SK-N-SH (cell line): ENCODE data around the gene SPC25. TPM values are rescaled to one million over a fixed set of nuclear protein-coding genes. Genes with fewer than 3 reads are reported as not detected.

Source experiments
- CTCF ChIA-PET: fragments of 300-600, 350-600 bp; formaldehyde crosslinking; extraction: SDS; loops from one replicate; lab custom pipeline; 2021; lab: Yijun Ruan, JAX
- POLR2A ChIA-PET: fragments of 350-600 bp; sonication (Branson Sonifier 250); formaldehyde crosslinking; extraction: SDS; loops from one replicate; lab custom pipeline; 2020; ENCODE audit warnings: antibody characterized with exemption, inconsistent platforms; lab: Yijun Ruan, JAX
- DNase-seq: peaks from one replicate; pipeline ENCODE4 v3.0.0; 2012
- H2AFZ ChIP-seq: fragments of 200-600 bp; sonication (generic); 2 replicates; pipeline ENCODE4 v1.8.1; 2016; ENCODE audit warnings: antibody characterized with exemption, mild to moderate bottlenecking, low read depth
- H3F3A ChIP-seq: fragments of 200-600 bp; sonication (generic); replicated peaks from 2 replicates; pipeline ENCODE3; 2016; ENCODE audit warnings: antibody characterized with exemption, mild to moderate bottlenecking; ENCODE audit not compliant: insufficient read depth
- H3K27ac ChIP-seq, 2 experiments: fragments of 200-500 bp in 1 of 2; fragments of 200-600 bp in 1 of 2; sonication (Bioruptor generic) in 1 of 2; sonication (generic), shearing (Covaris generic) in 1 of 2; 2 replicates each; pipeline versions ENCODE4 v1.5.1 to v1.6.1; 2014 to 2016; ENCODE audit warnings: low read depth in 2 of 2, inconsistent platforms in 1 of 2, low read length in 1 of 2, mild to moderate bottlenecking in 1 of 2, mixed read lengths in 1 of 2
- H3K27me3 ChIP-seq: fragments of 200-600 bp; sonication (generic), shearing (Covaris generic); 2 replicates; pipeline ENCODE4 v1.6.1; 2016; ENCODE audit warnings: mixed run types; ENCODE audit not compliant: insufficient read depth
- H3K36me3 ChIP-seq, 2 experiments: fragments of 200-500 bp in 1 of 2; fragments of 200-600 bp in 1 of 2; sonication (Bioruptor generic) in 1 of 2; sonication (generic) in 1 of 2; replicated peaks in 1 of 2; 2 replicates each; pipeline versions ENCODE3 to v1.5.1; 2014 to 2016; ENCODE audit warnings: low read length in 1 of 2, mild to moderate bottlenecking in 1 of 2; ENCODE audit not compliant: insufficient read depth in 2 of 2, control insufficient read depth in 1 of 2
- H3K4me1 ChIP-seq, 2 experiments: fragments of 200-500 bp in 1 of 2; fragments of 200-600 bp in 1 of 2; sonication (Bioruptor generic) in 1 of 2; sonication (generic), shearing (Covaris generic) in 1 of 2; 2 replicates each; pipeline versions ENCODE4 v1.5.1 to v1.6.1; 2014 to 2016; ENCODE audit warnings: low read depth in 1 of 2, low read length in 1 of 2, mixed run types in 1 of 2; ENCODE audit not compliant: insufficient read depth in 2 of 2, control insufficient read depth in 1 of 2
- H3K4me2 ChIP-seq: fragments of 200-600 bp; sonication (generic), shearing (Covaris generic); 2 replicates; pipeline ENCODE4 v1.6.1; 2017; ENCODE audit warnings: mixed run types
- H3K4me3 ChIP-seq, 2 experiments: fragments of 200-500 bp in 1 of 2; fragments of 200-600 bp in 1 of 2; sonication (Bioruptor generic) in 1 of 2; sonication (generic), shearing (Covaris generic) in 1 of 2; 2 replicates each; pipeline versions ENCODE4 v1.5.1 to v1.8.1; 2014 to 2016; ENCODE audit warnings: low read depth in 2 of 2, inconsistent platforms in 1 of 2, low read length in 1 of 2, mild to moderate bottlenecking in 1 of 2, mixed read lengths in 1 of 2, moderate library complexity in 1 of 2
- H3K79me2 ChIP-seq: fragments of 200-600 bp; sonication (generic); 2 replicates; pipeline ENCODE4 v1.8.1; 2017; ENCODE audit warnings: mild to moderate bottlenecking; ENCODE audit not compliant: insufficient read depth
- H3K9ac ChIP-seq: fragments of 200-600 bp; sonication (generic); 2 replicates; pipeline ENCODE4 v1.6.1; 2017; ENCODE audit warnings: mixed run types
- H3K9me2 ChIP-seq: fragments of 200-600 bp; sonication (generic); 2 replicates; pipeline ENCODE4 v1.6.1; 2017; ENCODE audit warnings: mixed run types
- H3K9me3 ChIP-seq: fragments of 200-600 bp; sonication (generic); 2 replicates; pipeline ENCODE4 v1.6.1; 2017; ENCODE audit warnings: mixed run types, mild to moderate bottlenecking, moderate library complexity
- H4K20me1 ChIP-seq: fragments of 200-600 bp; sonication (generic); 2 replicates; pipeline ENCODE4 v1.6.1; 2017; ENCODE audit warnings: mild to moderate bottlenecking, mixed run types; ENCODE audit not compliant: insufficient read depth
- ELF1 ChIP-seq: IDR thresholded peaks from 2 replicates; pipeline ENCODE4 v1.4.0; 2012
- EP300 ChIP-seq, 2 experiments: IDR thresholded peaks; 2 replicates each; pipeline versions ENCODE4 v1.4.0 to v1.6.1; 2012; ENCODE audit warnings: borderline replicate concordance in 1 of 2, low read depth in 1 of 2, low read length in 1 of 2
- GABPA ChIP-seq: IDR thresholded peaks from 2 replicates; pipeline ENCODE4 v1.4.0; 2012; ENCODE audit warnings: low read depth, mild to moderate bottlenecking
- MXI1 ChIP-seq: IDR thresholded peaks from 2 replicates; pipeline ENCODE4 v1.6.1; 2012; ENCODE audit warnings: mild to moderate bottlenecking, low read depth, low read length, improper control_type of control experiment
- RFX5 ChIP-seq: IDR thresholded peaks from 2 replicates; pipeline ENCODE4 v1.6.1; 2012; ENCODE audit warnings: mild to moderate bottlenecking, improper control_type of control experiment, low read length
- SMC3 ChIP-seq: IDR thresholded peaks from 2 replicates; pipeline ENCODE4 v1.6.1; 2012; ENCODE audit warnings: low read depth, low read length, improper control_type of control experiment
- TCF12 ChIP-seq: IDR thresholded peaks from 2 replicates; pipeline ENCODE4 v1.4.0; 2012
- USF1 ChIP-seq: IDR thresholded peaks from 2 replicates; pipeline ENCODE4 v1.4.0; 2012; ENCODE audit warnings: low read depth, borderline replicate concordance
- YY1 ChIP-seq: IDR thresholded peaks from 2 replicates; pipeline ENCODE4 v1.4.0; 2012; ENCODE audit warnings: low read depth, mild to moderate bottlenecking
- WGBS: methylation state at CpG from one replicate; pipeline ENCODE4 v1.1.6; 2017; ENCODE audit warnings: low lambda C conversion rate; 5-methylcytosine and 5-hydroxymethylcytosine counted together
- polyA plus RNA-seq, 3 experiments: library from polyadenylated mRNA; depleted of rRNA; stranded (reverse); fragments of >200 nt; gene quantifications; 2 replicates each; pipeline ENCODE4 v1.2.3, GENCODE V29; 2012
- TF ChIP-seq, protein P1 (sequence below): fragments of 150-350 bp; IDR thresholded peaks from 2 replicates; pipeline ENCODE4 v1.6.1; 2016; ENCODE audit warnings: mild to moderate bottlenecking, low read depth, low read length
- TF ChIP-seq, protein P2 (sequence below): IDR thresholded peaks from 2 replicates; pipeline ENCODE4 v1.4.0; 2012; ENCODE audit warnings: low read depth

Gene SPC25
- polyA plus RNA-seq, 1 of the 3 experiments (the other 2 are of a cell fraction) = 4.8 TPM

DNA sequence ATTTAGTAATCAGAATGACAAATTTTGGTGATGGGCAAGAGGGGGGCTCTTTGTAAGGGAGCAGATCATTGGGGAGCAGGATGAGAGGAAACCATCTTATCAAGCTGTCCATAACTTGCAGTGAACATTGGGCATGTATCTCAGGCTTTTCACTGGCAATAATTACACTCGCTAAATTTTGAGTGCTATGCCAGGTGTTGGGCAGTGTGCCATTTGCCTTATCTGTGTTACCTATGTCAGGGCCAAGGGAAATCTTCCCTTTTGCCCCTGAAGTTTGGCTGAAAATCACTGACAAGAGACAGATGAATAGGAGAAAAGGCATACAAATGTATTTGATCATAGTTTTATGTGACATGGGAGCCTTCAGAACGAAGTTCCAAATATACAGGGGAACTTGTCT lies 48.8 kb downstream of the SPC25 start:
- Histone ChIP-seq H2AFZ (no peak overlapping the region), H3K9me2 (no peaks in the 10 kb centered on the region), H3K27ac (no peak overlapping the region), H3K79me2 (no peaks in the 10 kb centered on the region), H3K4me2 (no peak overlapping the region), H3K9me3 (no peaks in the 10 kb centered on the region), H3K27me3 (no peaks in the 10 kb centered on the region), H3K9ac (no peak overlapping the region), H3K36me3 (no peaks in the 10 kb centered on the region), H3K4me1 (peaks cover 0 to 5% of the 10 kb centered on the region in 2 experiments; a peak in 1 of 4 replicates), H3F3A (no peaks in the 10 kb centered on the region), H3K4me3 (no peak overlapping the region), H4K20me1 (no peaks in the 10 kb centered on the region)
- CTCF ChIA-PET = interaction anchor here (1.2 kb wide), 1 partner anchor 20 kb away, joined by 4 read pairs; no protein-coding TSS in a partner anchor
- 44% methylated on average over 2 of the region's 2 CpGs for WGBS
- no peak for DNase-seq
- POLR2A ChIA-PET = no interaction called here
- TF ChIP-seq, protein P1, sequence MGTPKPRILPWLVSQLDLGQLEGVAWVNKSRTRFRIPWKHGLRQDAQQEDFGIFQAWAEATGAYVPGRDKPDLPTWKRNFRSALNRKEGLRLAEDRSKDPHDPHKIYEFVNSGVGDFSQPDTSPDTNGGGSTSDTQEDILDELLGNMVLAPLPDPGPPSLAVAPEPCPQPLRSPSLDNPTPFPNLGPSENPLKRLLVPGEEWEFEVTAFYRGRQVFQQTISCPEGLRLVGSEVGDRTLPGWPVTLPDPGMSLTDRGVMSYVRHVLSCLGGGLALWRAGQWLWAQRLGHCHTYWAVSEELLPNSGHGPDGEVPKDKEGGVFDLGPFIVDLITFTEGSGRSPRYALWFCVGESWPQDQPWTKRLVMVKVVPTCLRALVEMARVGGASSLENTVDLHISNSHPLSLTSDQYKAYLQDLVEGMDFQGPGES = no peak
- TF ChIP-seq GABPA (no peak), TCF12 (no peak), SMC3 (no peak)
- TF ChIP-seq, protein P2, sequence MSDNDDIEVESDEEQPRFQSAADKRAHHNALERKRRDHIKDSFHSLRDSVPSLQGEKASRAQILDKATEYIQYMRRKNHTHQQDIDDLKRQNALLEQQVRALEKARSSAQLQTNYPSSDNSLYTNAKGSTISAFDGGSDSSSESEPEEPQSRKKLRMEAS = no peak

DNA sequence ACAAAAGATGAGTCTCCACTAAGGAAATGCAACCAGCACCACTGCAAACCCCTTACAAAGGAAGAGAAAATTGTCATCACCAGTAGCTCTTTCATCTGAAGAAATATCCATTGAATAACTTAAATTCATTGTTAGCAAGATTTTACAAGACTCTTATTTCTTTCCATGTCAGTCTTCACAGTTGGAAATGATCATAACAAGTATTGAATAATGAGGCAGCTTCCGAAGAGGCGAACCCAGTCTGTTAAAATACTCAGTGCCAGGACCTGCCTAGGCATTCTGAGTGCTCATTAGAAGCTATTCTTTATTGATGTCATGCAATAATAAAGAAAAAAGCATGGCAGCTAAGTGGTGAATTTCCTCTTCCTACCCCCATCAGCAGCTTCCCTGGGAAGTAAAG lies 54.3 kb downstream of the SPC25 start:
- no peak overlapping the region for H2AFZ ChIP-seq
- CTCF ChIA-PET = no interaction called here
- no peaks in the 10 kb centered on the region for H3K9me3 ChIP-seq
- DNase-seq = no peak
- WGBS = 97% methylated on average over 2 of the region's 2 CpGs
- H3K9ac ChIP-seq = no peak overlapping the region
- POLR2A ChIA-PET = no interaction called here
- H3K4me2 ChIP-seq = no peak overlapping the region
- no peaks in the 10 kb centered on the region for H3K27me3 ChIP-seq
- H3K9me2 ChIP-seq = no peaks in the 10 kb centered on the region
- no peaks in the 10 kb centered on the region for H3K79me2 ChIP-seq
- H3K4me1 ChIP-seq = no peaks in the 10 kb centered on the region
- H3F3A ChIP-seq = no peaks in the 10 kb centered on the region
- no peaks in the 10 kb centered on the region for H3K36me3 ChIP-seq
- TF ChIP-seq GABPA (no peak), YY1 (no peak)
- no peaks in the 10 kb centered on the region for H4K20me1 ChIP-seq
- H3K27ac ChIP-seq = no peak overlapping the region
- no peak overlapping the region for H3K4me3 ChIP-seq

GRCh38 chr2:168831662-168832061 lies 58.6 kb downstream of the SPC25 start:
- TF ChIP-seq ELF1 = no peak
- no peak for TF ChIP-seq USF1
- no peak for TF ChIP-seq MXI1
- no peak for TF ChIP-seq YY1
- TF ChIP-seq RFX5 = no peak
- TF ChIP-seq EP300 (IDR thresholded peaks at IDR 0.05; ENCODE audit: borderline replicate concordance in 1 of 2, low read depth in 1 of 2, low read length in 1 of 2) = no peak
- TF ChIP-seq, all 33 proteins: peak for 0
- no peak for DNase-seq
- Histone ChIP-seq H3K4me3 (no peak overlapping the region), H4K20me1 (no peaks in the 10 kb centered on the region), H2AFZ (no peak overlapping the region), H3F3A (no peaks in the 10 kb centered on the region), H3K27ac (no peak overlapping the region), H3K9ac (no peak overlapping the region), H3K4me2 (no peak overlapping the region), H3K9me2 (no peaks in the 10 kb centered on the region), H3K36me3 (no peaks in the 10 kb centered on the region), H3K79me2 (no peaks in the 10 kb centered on the region), H3K4me1 (no peaks in the 10 kb centered on the region), H3K9me3 (no peaks in the 10 kb centered on the region), H3K27me3 (no peaks in the 10 kb centered on the region)
- ChIA-PET POLR2A (no interaction called here), CTCF (interaction anchor here (1.0 kb wide), 1 partner anchor 12 kb away, joined by 3 read pairs; no protein-coding TSS in a partner anchor)
